HCEC 1CT (cell line): Measurements from ENCODE around the gene TBCCD1.
A peak's percentile ranks its signal among the peaks of the same experiment; 100 is the strongest.

Source experiments
- DNase-seq: peaks from one replicate; pipeline ENCODE4 v3.0.0-alpha.2; 2017

TBCCD1 gene, protein sequence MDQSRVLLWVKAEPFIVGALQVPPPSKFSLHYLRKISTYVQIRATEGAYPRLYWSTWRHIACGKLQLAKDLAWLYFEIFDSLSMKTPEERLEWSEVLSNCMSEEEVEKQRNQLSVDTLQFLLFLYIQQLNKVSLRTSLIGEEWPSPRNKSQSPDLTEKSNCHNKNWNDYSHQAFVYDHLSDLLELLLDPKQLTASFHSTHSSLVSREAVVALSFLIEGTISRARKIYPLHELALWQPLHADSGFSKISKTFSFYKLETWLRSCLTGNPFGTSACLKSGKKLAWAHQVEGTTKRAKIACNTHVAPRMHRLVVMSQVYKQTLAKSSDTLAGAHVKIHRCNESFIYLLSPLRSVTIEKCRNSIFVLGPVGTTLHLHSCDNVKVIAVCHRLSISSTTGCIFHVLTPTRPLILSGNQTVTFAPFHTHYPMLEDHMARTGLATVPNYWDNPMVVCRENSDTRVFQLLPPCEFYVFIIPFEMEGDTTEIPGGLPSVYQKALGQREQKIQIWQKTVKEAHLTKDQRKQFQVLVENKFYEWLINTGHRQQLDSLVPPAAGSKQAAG

GRCh38 chr3:186567072-186567921 is at the start of gene TBCCD1:
Gene TBCCD1, minus strand, starts transcription at chr3:186567339. Its CDS starts 3,010 bp downstream, at chr3:186564329.
- DNase-seq: peak; percentile 79

- no peak for DNase-seq
Observed at GRCh38 chr3:186616299-186616617, 49.1 kb upstream of the TBCCD1 start.

- peak; percentile 41 for DNase-seq
Observed at GRCh38 chr3:186614597-186615483, 47.7 kb upstream of the TBCCD1 start.

DNA sequence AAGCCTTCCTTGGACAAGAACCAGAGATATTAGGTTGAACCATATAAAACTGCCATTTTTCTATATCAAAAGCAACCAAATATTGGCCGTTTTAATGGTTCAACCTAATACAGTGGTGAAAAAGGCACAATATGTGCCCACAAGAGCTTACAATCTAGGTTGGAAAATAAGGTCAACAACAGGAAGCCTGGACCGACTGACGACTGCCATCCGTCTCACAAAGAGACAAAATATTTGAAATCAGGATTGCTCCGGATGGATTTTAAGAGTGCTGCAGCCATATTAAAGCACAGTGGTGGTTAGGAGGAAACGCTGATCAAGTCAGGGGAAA is 47.1 kb upstream of the TBCCD1 start:
- no peak for DNase-seq

- no peak for DNase-seq
Observed at GRCh38 chr3:186613637-186614265, 46.6 kb upstream of the TBCCD1 start.

GRCh38 chr3:186612721-186613636 is 45.8 kb upstream of the TBCCD1 start, which contains the start of gene AHSG:
Gene AHSG, plus strand, starts transcription at chr3:186613060. Its CDS starts 82 bp downstream, at chr3:186613142.
- DNase-seq: no peak

GRCh38 chr3:186612065-186612464 is 44.9 kb upstream of the TBCCD1 start:
- DNase-seq: no peak

DNA sequence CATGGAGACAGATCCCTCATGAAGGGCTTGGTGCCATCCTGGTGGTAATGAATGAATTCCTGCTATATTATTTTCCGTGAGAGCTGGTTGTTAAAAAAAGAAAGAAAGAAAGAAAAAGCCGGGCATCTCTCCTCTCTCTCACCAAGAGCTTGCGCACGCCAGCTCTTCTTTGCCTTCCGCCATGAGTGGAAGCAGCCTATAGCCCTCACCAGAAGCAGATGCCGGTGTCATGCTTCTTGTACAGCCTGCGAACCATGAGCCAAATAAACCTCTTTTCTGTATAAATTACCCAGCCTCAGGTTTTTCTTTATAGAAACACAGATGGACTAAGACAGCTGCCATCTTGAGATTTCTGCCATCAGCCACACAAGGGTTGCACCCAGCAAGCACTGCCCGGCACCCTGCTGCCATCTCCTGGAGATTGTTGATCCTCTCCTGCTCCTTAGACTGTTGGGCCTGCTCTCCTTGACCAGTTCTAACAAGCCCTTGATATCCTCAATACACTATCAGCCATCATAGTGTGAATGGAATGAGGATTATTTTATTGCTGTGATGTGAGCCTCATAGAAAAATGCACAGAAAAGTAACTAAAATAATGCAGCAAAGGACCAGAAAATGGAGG is 42.2 kb upstream of the TBCCD1 start:
- DNase-seq: peak; percentile 42

DNA sequence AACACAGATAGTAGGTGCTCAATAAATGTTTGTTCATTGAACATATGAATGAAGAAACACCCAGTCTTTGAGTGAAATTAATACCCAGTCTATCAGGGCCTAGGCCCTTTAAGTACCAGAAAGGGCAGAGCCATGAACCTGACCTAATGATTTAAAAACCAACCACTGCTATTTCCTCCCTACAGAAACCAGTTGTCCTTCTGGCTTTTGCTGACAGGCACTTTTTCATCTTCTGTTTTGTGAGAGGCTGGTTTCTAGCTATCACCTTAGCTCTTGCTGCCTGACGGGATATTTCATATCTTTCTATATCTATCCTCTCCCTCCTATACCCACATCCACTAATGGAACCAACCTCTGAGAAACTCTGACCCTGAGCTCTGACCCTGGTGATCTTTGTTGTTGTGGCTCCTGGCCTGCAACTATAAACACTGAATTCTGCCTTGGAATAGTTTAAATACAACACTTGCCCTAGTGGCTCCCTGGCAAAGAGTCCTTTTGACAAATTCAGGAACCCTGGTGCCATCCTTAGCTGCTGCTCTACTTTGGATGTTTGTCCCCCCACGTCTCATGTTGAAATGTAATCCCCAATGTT is 41.6 kb upstream of the TBCCD1 start:
- DNase-seq: no peak

GRCh38 chr3:186605561-186606545 is 38.7 kb upstream of the TBCCD1 start:
- no peak for DNase-seq

DNA sequence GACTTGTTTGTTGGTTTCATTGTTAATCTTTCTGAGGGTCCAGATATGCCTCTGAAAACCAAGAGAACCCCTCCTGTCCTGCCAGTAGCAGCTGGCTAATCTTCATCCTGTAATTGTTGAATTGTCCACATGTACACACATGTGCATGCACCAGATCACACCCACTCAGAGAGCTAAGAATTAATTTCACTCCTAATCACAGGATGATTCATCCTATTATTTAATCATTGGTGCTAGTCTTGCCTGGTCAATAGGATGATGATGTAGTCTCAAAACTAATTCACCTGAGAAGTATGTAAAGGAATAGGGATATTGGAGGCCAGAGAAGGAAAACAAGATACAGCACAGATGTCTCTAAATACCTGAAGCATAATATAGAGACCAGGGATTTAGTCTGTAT is 37.9 kb upstream of the TBCCD1 start:
- DNase-seq: no peak

GRCh38 chr3:186603159-186603558 is 36.0 kb upstream of the TBCCD1 start:
- no peak for DNase-seq

DNA sequence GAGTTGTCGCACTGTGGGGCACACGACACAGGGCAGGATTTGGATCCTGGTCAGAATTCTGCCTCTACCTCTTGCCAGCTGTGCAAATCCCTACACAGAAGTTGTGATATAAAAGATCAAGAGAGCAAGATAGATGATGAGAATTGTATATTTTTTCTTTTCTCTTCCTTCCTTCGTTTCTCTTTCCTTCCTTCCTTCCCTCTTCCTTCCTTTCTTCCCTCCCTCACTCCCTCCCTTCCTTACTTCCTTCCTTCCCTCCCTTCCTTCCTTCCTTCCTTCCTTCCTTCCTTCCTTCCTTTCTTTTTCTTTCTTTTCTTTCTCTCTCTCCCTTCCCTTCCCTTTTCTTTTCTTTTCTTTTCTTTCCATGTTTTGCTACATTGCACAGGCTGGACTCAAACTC is 33.8 kb upstream of the TBCCD1 start:
- DNase-seq: no peak

DNA sequence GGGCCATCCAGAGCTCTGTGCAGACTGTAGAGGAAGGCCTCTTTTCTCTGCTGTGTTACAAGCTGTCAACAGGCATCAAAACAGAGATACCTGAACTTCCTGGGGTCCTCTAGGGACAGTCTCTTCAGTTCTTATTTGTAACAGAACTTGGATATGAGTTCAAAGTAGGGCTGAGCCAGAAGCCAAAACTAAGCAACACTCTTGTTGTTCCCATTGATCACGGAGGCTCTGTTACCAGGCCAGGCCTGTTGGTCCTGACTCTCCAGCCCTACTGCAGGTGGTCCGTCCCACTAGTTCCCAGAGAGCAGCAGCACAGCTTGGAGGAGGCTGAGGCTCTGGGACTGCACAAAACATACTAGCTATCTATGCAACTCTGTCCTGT is 32.6 kb upstream of the TBCCD1 start:
- no peak for DNase-seq

- no peak for DNase-seq
Observed at GRCh38 chr3:186599142-186599784, 32.1 kb upstream of the TBCCD1 start.

GRCh38 chr3:186598794-186599141 is 31.6 kb upstream of the TBCCD1 start:
- no peak for DNase-seq

GRCh38 chr3:186598108-186598784 is 31.1 kb upstream of the TBCCD1 start:
- DNase-seq: no peak
